Amygdala (tissue), 56 donors: ENCODE measurements around the gene FFAR1.

ENCODE experiments used
- DNase-seq, 56 donors: peaks; one replicate each; lab custom pipeline; 2025; lab: John Stamatoyannopoulos, UW

The FFAR1 gene

GRCh38 chr19:35381926-35382325 lies 34.2 kb downstream of the FFAR1 start:
- DNase-seq, result no peak

- DNase-seq, result no peak
Measured at GRCh38 chr19:35383536-35383935, 35.8 kb downstream of the FFAR1 start.

GRCh38 chr19:35388277-35389054 lies 40.8 kb downstream of the FFAR1 start:
- DNase-seq, result no peak

- DNase-seq, result no peak
Measured at GRCh38 chr19:35389192-35389861, 41.6 kb downstream of the FFAR1 start.

- no peak for DNase-seq
Measured at GRCh38 chr19:35392742-35393715, 45.3 kb downstream of the FFAR1 start.

GRCh38 chr19:35395382-35396199 lies 47.9 kb downstream of the FFAR1 start:
- peak in 16 of 56 donors; percentile 2 to 33 (median 9) for DNase-seq

GRCh38 chr19:35396240-35396885 lies 48.7 kb downstream of the FFAR1 start:
- DNase-seq, result no peak

GRCh38 chr19:35397064-35397463 lies 49.4 kb downstream of the FFAR1 start:
- DNase-seq, result no peak
